NCI-H524 (cell line): ENCODE results near the gene COL28A1.
"Not testable (repeated sequence)": the region's sequence is repeated elsewhere in the genome, so short reads cannot be mapped to it uniquely, and the experiment has no call there.

Experiments
- DNase-seq, 2 experiments: peaks; one replicate each; lab custom pipeline; 2025; lab: John Stamatoyannopoulos, UW

The COL28A1 gene

GRCh38 chr7:7561591-7561990, 25.9 kb upstream of the COL28A1 start:
- DNase-seq, result not testable (repeated sequence)

- no peak for DNase-seq
These were observed 21.6 kb upstream of the COL28A1 start for GRCh38 chr7:7557252-7557651.

GRCh38 chr7:7556852-7557251, 21.2 kb upstream of the COL28A1 start:
- no peak for DNase-seq

GRCh38 chr7:7554649-7555575, 19.2 kb upstream of the COL28A1 start:
- peak in 1 of 2 experiments; percentile 66 for DNase-seq

GRCh38 chr7:7554021-7554432, 18.4 kb upstream of the COL28A1 start:
- DNase-seq, result peak; percentile 75 to 90

- no peak for DNase-seq
These were observed 17.7 kb upstream of the COL28A1 start for GRCh38 chr7:7553386-7553785.

- DNase-seq, result no peak
These were observed 16.5 kb upstream of the COL28A1 start for GRCh38 chr7:7552199-7552598.

- no peak for DNase-seq
These were observed 15.0 kb upstream of the COL28A1 start for GRCh38 chr7:7550663-7551062.

- DNase-seq, result no peak
These were observed 12.7 kb upstream of the COL28A1 start for GRCh38 chr7:7548407-7548806.

- no peak for DNase-seq
These were observed 6.7 kb upstream of the COL28A1 start for GRCh38 chr7:7542251-7542835.

- DNase-seq, result no peak
These were observed 4.0 kb upstream of the COL28A1 start for GRCh38 chr7:7539711-7540110.

GRCh38 chr7:7539152-7539551, 3.5 kb upstream of the COL28A1 start:
- DNase-seq, result no peak

GRCh38 chr7:7537711-7538110, 2.0 kb upstream of the COL28A1 start:
- DNase-seq, result no peak

GRCh38 chr7:7536396-7537019, 835 bp upstream of the COL28A1 start:
- no peak for DNase-seq

- no peak for DNase-seq
These were observed 1.7 kb downstream of the COL28A1 start for GRCh38 chr7:7533831-7534430.

- no peak for DNase-seq
These were observed 6.3 kb downstream of the COL28A1 start for GRCh38 chr7:7529328-7529727.

- DNase-seq, result no peak
These were observed 8.6 kb downstream of the COL28A1 start for GRCh38 chr7:7527047-7527446.

- DNase-seq, result no peak
These were observed 9.7 kb downstream of the COL28A1 start for GRCh38 chr7:7526006-7526405.

GRCh38 chr7:7524121-7524520, 11.6 kb downstream of the COL28A1 start:
- DNase-seq, result no peak

- no peak for DNase-seq
These were observed 13.3 kb downstream of the COL28A1 start for GRCh38 chr7:7522421-7522820.

GRCh38 chr7:7521259-7521658, 14.4 kb downstream of the COL28A1 start:
- no peak for DNase-seq

- no peak for DNase-seq
These were observed 16.1 kb downstream of the COL28A1 start for GRCh38 chr7:7519528-7519927.

GRCh38 chr7:7519056-7519455, 16.6 kb downstream of the COL28A1 start:
- no peak for DNase-seq
